Panc1 (cell line): ENCODE results near the gene ARID5B. TPM values are rescaled to one million over a fixed set of nuclear protein-coding genes. Genes with fewer than 3 reads are reported as not detected.

ENCODE experiments used
- ATAC-seq: fragments of 200-7000 bp; cut with Tn5 transposase; 2 replicates; pipeline ENCODE4 v1.9.1; 2020; ENCODE audit warnings: mild to moderate bottlenecking, moderate library complexity
- BruUV-seq: library from RNA; stranded (reverse); fragments of 400-500 nt; replicated peaks from 2 replicates; lab custom pipeline; 2021; lab: Mats Ljungman, UMichigan
- CTCF ChIA-PET: fragments of 300-600 bp; sonication (Branson Sonifier 250); formaldehyde crosslinking; loops from one replicate; lab custom pipeline; 2022; ENCODE audit warnings: antibody characterized with exemption; lab: Charles Lee
- POLR2A ChIA-PET: fragments of 300-600 bp; sonication (Branson Sonifier 250); formaldehyde crosslinking; loops from one replicate; lab custom pipeline; 2022; ENCODE audit warnings: antibody characterized with exemption; lab: Charles Lee
- DNase-seq: peaks from one replicate; pipeline ENCODE4 v3.0.0-alpha.2; 2010; ENCODE audit warnings: low read depth, low spot score
- H3K27ac ChIP-seq: 2 replicates; pipeline ENCODE4 v1.5.1; 2011; ENCODE audit warnings: mild to moderate bottlenecking, low read length, inconsistent platforms
- H3K27me3 ChIP-seq: fragments of 200-500 bp; sonication (Bioruptor generic); 2 replicates; pipeline ENCODE4 v1.6.0; 2014; ENCODE audit warnings: low read length, inconsistent platforms; ENCODE audit not compliant: control insufficient read depth, insufficient read depth
- H3K36me3 ChIP-seq: fragments of 200-500 bp; sonication (Bioruptor generic); 2 replicates; pipeline ENCODE4 v1.5.1; 2014; ENCODE audit warnings: inconsistent platforms, mild to moderate bottlenecking, low read length, moderate library complexity; ENCODE audit not compliant: control insufficient read depth, insufficient read depth
- H3K4me1 ChIP-seq: 2 replicates; pipeline ENCODE4 v1.5.1; 2011; ENCODE audit warnings: inconsistent platforms, mild to moderate bottlenecking, low read length, moderate library complexity; ENCODE audit not compliant: control insufficient read depth, insufficient read depth
- H3K4me3 ChIP-seq, 2 experiments: 2 replicates each; pipeline ENCODE4 v1.5.1; 2011 to 2012; ENCODE audit warnings: low read depth in 2 of 2, low read length in 2 of 2, mild to moderate bottlenecking in 2 of 2, inconsistent platforms in 1 of 2, moderate library complexity in 1 of 2
- H3K9me3 ChIP-seq: fragments of 200-500 bp; sonication (Bioruptor generic); 2 replicates; pipeline ENCODE4 v1.5.1; 2014; ENCODE audit warnings: low read depth, mild to moderate bottlenecking, inconsistent platforms, low read length, moderate library complexity; ENCODE audit not compliant: control insufficient read depth, insufficient read depth
- POLR2AphosphoS5 ChIP-seq: IDR thresholded peaks from 2 replicates; pipeline ENCODE4 v1.6.1; 2012; ENCODE audit warnings: mild to moderate bottlenecking, low read depth, low read length, moderate library complexity
- SIN3A ChIP-seq: IDR thresholded peaks from 2 replicates; pipeline ENCODE4 v1.6.1; 2012; ENCODE audit warnings: low read depth, mild to moderate bottlenecking, low read length, moderate library complexity, borderline replicate concordance; ENCODE audit not compliant: insufficient read depth
- TCF7L2 ChIP-seq: IDR thresholded peaks from 2 replicates; pipeline ENCODE4 v1.6.1; 2011; ENCODE audit warnings: mild to moderate bottlenecking, low read depth, low read length, inconsistent platforms
- in situ Hi-C: cut with HindIII; loops from 2 replicates; pipeline ENCODE4 v1.10.0; 2016; ENCODE audit warnings: low sequenced_read_pairs, low pct_unique_long_range_greater_than_20kb
- intact Hi-C: fragments of 100-400 bp; cut with micrococcal nuclease; formaldehyde crosslinking; loops from one replicate; pipeline ENCODE4 v1.10.0; 2022; ENCODE audit not compliant: unreplicated experiment
- total RNA-seq: library from RNA; stranded (reverse); gene quantifications from one replicate; pipeline ENCODE4 v1.2.1, GENCODE V29; 2021; ENCODE audit not compliant: unreplicated experiment
- TF ChIP-seq, protein P1 (sequence below), 2 experiments: IDR thresholded peaks; 2 replicates each; pipeline ENCODE4 v1.6.1; 2011 to 2012; ENCODE audit warnings: low read depth in 2 of 2, control low read depth in 1 of 2, low read length in 1 of 2, mild to moderate bottlenecking in 1 of 2, moderate library complexity in 1 of 2; ENCODE audit not compliant: insufficient read depth in 1 of 2
- TF ChIP-seq, protein P2 (sequence below): fragments of 450-650 bp; IDR thresholded peaks from 2 replicates; pipeline ENCODE4 v1.5.1; 2017; ENCODE audit warnings: mild to moderate bottlenecking

The ARID5B gene
- total RNA-seq, 1 experiment from 2014 or later = 22.7 TPM

DNA sequence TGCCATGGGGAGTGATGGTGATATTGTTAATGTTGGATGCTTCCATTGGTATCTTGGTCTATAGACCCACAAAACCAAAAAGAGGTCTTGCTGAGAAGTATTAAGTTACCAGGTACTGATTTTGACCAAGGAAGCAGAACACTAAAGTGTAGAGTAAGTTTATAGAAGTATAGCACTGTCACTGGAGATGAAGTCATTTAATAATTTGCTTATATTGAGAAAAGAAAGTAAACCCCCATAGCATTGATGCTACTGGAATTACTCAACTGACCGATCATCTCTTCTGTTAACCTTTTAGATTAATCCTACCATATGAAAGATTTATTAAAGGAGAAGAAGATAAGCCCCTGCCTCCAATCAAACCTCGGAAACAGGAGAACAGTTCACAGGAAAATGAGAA lies 183.9 kb downstream of the ARID5B start:
- no TSS peak for BruUV-seq
- in situ Hi-C loops (no loop called here), intact Hi-C loops (no loop called here)
- H3K9me3 ChIP-seq = no peaks in the 10 kb centered on the region
- H3K4me3 ChIP-seq = no peak overlapping the region
- ATAC-seq (no peak), DNase-seq (no peak)
- CTCF ChIA-PET = no interaction called here
- peak overlapping the region; percentile 84; the same call in 1 of the 2 replicates for H3K27ac ChIP-seq
- TF ChIP-seq SIN3A (no peak), POLR2AphosphoS5 (no peak), TCF7L2 (no peak)
- TF ChIP-seq, protein P1, sequence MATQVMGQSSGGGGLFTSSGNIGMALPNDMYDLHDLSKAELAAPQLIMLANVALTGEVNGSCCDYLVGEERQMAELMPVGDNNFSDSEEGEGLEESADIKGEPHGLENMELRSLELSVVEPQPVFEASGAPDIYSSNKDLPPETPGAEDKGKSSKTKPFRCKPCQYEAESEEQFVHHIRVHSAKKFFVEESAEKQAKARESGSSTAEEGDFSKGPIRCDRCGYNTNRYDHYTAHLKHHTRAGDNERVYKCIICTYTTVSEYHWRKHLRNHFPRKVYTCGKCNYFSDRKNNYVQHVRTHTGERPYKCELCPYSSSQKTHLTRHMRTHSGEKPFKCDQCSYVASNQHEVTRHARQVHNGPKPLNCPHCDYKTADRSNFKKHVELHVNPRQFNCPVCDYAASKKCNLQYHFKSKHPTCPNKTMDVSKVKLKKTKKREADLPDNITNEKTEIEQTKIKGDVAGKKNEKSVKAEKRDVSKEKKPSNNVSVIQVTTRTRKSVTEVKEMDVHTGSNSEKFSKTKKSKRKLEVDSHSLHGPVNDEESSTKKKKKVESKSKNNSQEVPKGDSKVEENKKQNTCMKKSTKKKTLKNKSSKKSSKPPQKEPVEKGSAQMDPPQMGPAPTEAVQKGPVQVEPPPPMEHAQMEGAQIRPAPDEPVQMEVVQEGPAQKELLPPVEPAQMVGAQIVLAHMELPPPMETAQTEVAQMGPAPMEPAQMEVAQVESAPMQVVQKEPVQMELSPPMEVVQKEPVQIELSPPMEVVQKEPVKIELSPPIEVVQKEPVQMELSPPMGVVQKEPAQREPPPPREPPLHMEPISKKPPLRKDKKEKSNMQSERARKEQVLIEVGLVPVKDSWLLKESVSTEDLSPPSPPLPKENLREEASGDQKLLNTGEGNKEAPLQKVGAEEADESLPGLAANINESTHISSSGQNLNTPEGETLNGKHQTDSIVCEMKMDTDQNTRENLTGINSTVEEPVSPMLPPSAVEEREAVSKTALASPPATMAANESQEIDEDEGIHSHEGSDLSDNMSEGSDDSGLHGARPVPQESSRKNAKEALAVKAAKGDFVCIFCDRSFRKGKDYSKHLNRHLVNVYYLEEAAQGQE (IDR thresholded peaks at IDR 0.05; ENCODE audit: insufficient read depth in 1 of 2, low read depth in 2 of 2, low read length in 1 of 2) = no peak
- TF ChIP-seq, protein P2, sequence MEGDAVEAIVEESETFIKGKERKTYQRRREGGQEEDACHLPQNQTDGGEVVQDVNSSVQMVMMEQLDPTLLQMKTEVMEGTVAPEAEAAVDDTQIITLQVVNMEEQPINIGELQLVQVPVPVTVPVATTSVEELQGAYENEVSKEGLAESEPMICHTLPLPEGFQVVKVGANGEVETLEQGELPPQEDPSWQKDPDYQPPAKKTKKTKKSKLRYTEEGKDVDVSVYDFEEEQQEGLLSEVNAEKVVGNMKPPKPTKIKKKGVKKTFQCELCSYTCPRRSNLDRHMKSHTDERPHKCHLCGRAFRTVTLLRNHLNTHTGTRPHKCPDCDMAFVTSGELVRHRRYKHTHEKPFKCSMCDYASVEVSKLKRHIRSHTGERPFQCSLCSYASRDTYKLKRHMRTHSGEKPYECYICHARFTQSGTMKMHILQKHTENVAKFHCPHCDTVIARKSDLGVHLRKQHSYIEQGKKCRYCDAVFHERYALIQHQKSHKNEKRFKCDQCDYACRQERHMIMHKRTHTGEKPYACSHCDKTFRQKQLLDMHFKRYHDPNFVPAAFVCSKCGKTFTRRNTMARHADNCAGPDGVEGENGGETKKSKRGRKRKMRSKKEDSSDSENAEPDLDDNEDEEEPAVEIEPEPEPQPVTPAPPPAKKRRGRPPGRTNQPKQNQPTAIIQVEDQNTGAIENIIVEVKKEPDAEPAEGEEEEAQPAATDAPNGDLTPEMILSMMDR = no peak
- POLR2A ChIA-PET = interaction anchor here (0.6 kb wide), 1 partner anchor 35 kb away, joined by 3 read pairs; no protein-coding TSS in a partner anchor
- no peaks in the 10 kb centered on the region for H3K27me3 ChIP-seq
- peaks cover 7% of the 10 kb centered on the region for H3K36me3 ChIP-seq
- H3K4me1 ChIP-seq = peaks cover 36% of the 10 kb centered on the region

DNA sequence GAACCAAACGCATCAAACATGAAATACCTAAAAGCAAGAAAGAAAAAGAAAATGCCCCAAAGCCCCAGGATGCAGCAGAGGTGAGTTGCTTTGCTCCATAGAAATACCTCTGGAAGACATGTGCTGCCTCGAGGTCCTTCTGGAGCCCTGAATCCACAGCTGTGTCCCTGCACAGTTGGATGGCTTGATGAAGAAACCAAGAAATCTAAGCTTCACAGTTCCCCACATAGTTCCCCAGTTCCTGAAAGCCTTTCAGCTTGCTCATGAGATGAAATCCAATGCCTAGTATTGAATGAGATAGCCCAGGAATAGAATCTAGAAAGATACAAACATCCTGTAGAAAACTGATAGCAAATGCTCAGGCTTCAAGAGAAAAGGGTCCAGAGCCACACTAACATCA lies 184.3 kb downstream of the ARID5B start:
- Histone ChIP-seq H3K36me3 (peaks cover 7% of the 10 kb centered on the region), H3K4me3 (no peak overlapping the region), H3K9me3 (no peaks in the 10 kb centered on the region), H3K27ac (peak overlapping the region; percentile 84; the same call in 1 of the 2 replicates), H3K4me1 (peaks cover 36% of the 10 kb centered on the region), H3K27me3 (no peaks in the 10 kb centered on the region)
- no TSS peak for BruUV-seq
- no peak for DNase-seq
- intact Hi-C loops (no loop called here), in situ Hi-C loops (no loop called here)
- TF ChIP-seq TCF7L2 (no peak), POLR2AphosphoS5 (no peak), SIN3A (no peak)
- TF ChIP-seq, protein P2 = no peak
- TF ChIP-seq, protein P1 (IDR thresholded peaks at IDR 0.05; ENCODE audit: insufficient read depth in 1 of 2, low read depth in 2 of 2, low read length in 1 of 2) = no peak
- ChIA-PET POLR2A (no interaction called here), CTCF (no interaction called here)
- no peak for ATAC-seq
